HepG2 (cell line): ENCODE data around the gene HSD3B7. TPM values are rescaled to one million over a fixed set of nuclear protein-coding genes. Genes with fewer than 3 reads are reported as not detected.

Experiments used
- ARID5B ChIP-seq: IDR thresholded peaks from 2 replicates; pipeline ENCODE4 v1.4.0; 2020; ENCODE audit warnings: mild to moderate bottlenecking, missing genetic modification reagents
- CCDC6 ChIP-seq: sonication (generic); formaldehyde crosslinking; IDR thresholded peaks from 2 replicates; pipeline ENCODE4 v1.8.1; 2022; ENCODE audit warnings: mild to moderate bottlenecking, missing genetic modification reagents, moderate library complexity
- CHD4 ChIP-seq: fragments of 200-600 bp; sonication (generic); IDR thresholded peaks from 2 replicates; pipeline ENCODE4 v1.7.0; 2017; ENCODE audit warnings: mild to moderate bottlenecking, low read length, borderline replicate concordance
- DNMT1 ChIP-seq: sonication (generic); formaldehyde crosslinking; IDR thresholded peaks from 2 replicates; pipeline ENCODE4 v1.5.1; 2020; ENCODE audit warnings: mild to moderate bottlenecking, missing genetic modification reagents
- HES4 ChIP-seq: sonication (generic); formaldehyde crosslinking; IDR thresholded peaks from 2 replicates; pipeline ENCODE4 v1.9.0; 2021; ENCODE audit warnings: mild to moderate bottlenecking, missing genetic modification reagents, borderline replicate concordance
- ISL2 ChIP-seq: sonication (generic); formaldehyde crosslinking; IDR thresholded peaks from 2 replicates; pipeline ENCODE4 v1.5.0; 2020; ENCODE audit warnings: missing genetic modification reagents
- KDM5A ChIP-seq: fragments of 200-600 bp; sonication (generic); IDR thresholded peaks from 2 replicates; pipeline ENCODE4 v1.7.0; 2018; ENCODE audit warnings: antibody characterized with exemption, mild to moderate bottlenecking, low read length, borderline replicate concordance
- KMT2A ChIP-seq: sonication (generic); formaldehyde crosslinking; IDR thresholded peaks from 2 replicates; pipeline ENCODE4 v1.4.0; 2020; ENCODE audit warnings: missing genetic modification reagents
- MTF2 ChIP-seq: sonication (generic); formaldehyde crosslinking; IDR thresholded peaks from 2 replicates; pipeline ENCODE4 v1.5.0; 2020; ENCODE audit warnings: missing genetic modification reagents, borderline replicate concordance
- NFKB2 ChIP-seq: sonication (generic); formaldehyde crosslinking; IDR thresholded peaks from 2 replicates; pipeline ENCODE4 v1.4.0; 2020; ENCODE audit warnings: missing genetic modification reagents, borderline replicate concordance
- REPIN1 ChIP-seq: sonication (generic); formaldehyde crosslinking; IDR thresholded peaks from 2 replicates; pipeline ENCODE4 v1.8.0; 2022; ENCODE audit warnings: missing genetic modification reagents, low read depth, mild to moderate bottlenecking, borderline replicate concordance
- TAF1 ChIP-seq: sonication (generic); formaldehyde crosslinking; IDR thresholded peaks from 2 replicates; pipeline ENCODE4 v1.4.0; 2020; ENCODE audit warnings: missing genetic modification reagents
- TBX3 ChIP-seq: fragments of 450-650 bp; IDR thresholded peaks from 2 replicates; pipeline ENCODE4 v1.6.1; 2017; ENCODE audit warnings: antibody characterized with exemption, mild to moderate bottlenecking, inconsistent platforms, borderline replicate concordance
- ZFP82 ChIP-seq: sonication (generic); formaldehyde crosslinking; IDR thresholded peaks from 2 replicates; pipeline ENCODE4 v1.5.1; 2020; ENCODE audit warnings: mild to moderate bottlenecking, missing genetic modification reagents, borderline replicate concordance
- ZNF138 ChIP-seq: sonication (generic); formaldehyde crosslinking; IDR thresholded peaks from 2 replicates; pipeline ENCODE4 v1.5.0; 2020; ENCODE audit warnings: mild to moderate bottlenecking, low read depth, missing genetic modification reagents
- ZNF17 ChIP-seq: sonication (generic); formaldehyde crosslinking; IDR thresholded peaks from 2 replicates; pipeline ENCODE4 v1.5.0; 2020; ENCODE audit warnings: mild to moderate bottlenecking, missing genetic modification reagents
- ZNF18 ChIP-seq: sonication (generic); formaldehyde crosslinking; IDR thresholded peaks from 2 replicates; pipeline ENCODE4 v1.8.0; 2022; ENCODE audit warnings: mild to moderate bottlenecking, missing genetic modification reagents; ENCODE audit not compliant: insufficient replicate concordance
- ZNF530 ChIP-seq: sonication (generic); formaldehyde crosslinking; IDR thresholded peaks from 2 replicates; pipeline ENCODE4 v1.5.0; 2020; ENCODE audit warnings: low read depth, mild to moderate bottlenecking, missing genetic modification reagents
- ZNF616 ChIP-seq: sonication (generic); formaldehyde crosslinking; IDR thresholded peaks from 2 replicates; pipeline ENCODE4 v1.5.0; 2020; ENCODE audit warnings: low read depth, mild to moderate bottlenecking, missing genetic modification reagents
- ZNF782 ChIP-seq: sonication (generic); formaldehyde crosslinking; IDR thresholded peaks from 2 replicates; pipeline ENCODE4 v1.4.0; 2020; ENCODE audit warnings: missing genetic modification reagents, mild to moderate bottlenecking, borderline replicate concordance
- polyA plus RNA-seq, 8 experiments: library from polyadenylated mRNA; depleted of rRNA in 3 of 8; stranded (reverse) in 7 of 8; unstranded in 1 of 8; fragments of >200 nt; fragmentation: Illumina TruSeq in 4 of 8; extraction: Trizol in 4 of 8; gene quantifications; 2 replicates each; pipeline versions ENCODE4 v1.2.1 to v1.2.3, GENCODE V29; 2011 to 2016; ENCODE audit warnings: low read depth in 4 of 8, missing spikeins in 1 of 8, mixed read lengths in 1 of 8; ENCODE audit not compliant: insufficient read depth in 1 of 8
- total RNA-seq, 5 experiments: library from RNA; depleted of rRNA; stranded (reverse); fragments of >200 nt; fragmentation: Illumina TruSeq; extraction: Trizol; gene quantifications; 2 replicates each; pipeline ENCODE4 v1.2.3, GENCODE V29; 2016; ENCODE audit warnings: low read depth in 1 of 5

HSD3B7 gene
- total and polyA plus RNA-seq, 2 of the 13 experiments (the other 11 are each of a cell fraction or from before 2014, with no cell fraction given), result 32.9 to 69.7 TPM

- TF ChIP-seq ZNF138 (CRISPR knock-in tag), result no peak
- TF ChIP-seq ZNF782 (CRISPR knock-in tag), result peak; percentile 53; the same call in 1 of the 2 replicates
- no peak; the same call in 1 of the 2 replicates for TF ChIP-seq CHD4
- TF ChIP-seq TAF1 (CRISPR knock-in tag), result no peak; the same call in 1 of the 2 replicates
- no peak for TF ChIP-seq NFKB2 (CRISPR knock-in tag)
- no peak for TF ChIP-seq ZNF530 (CRISPR knock-in tag)
- no peak for TF ChIP-seq ZNF18 (CRISPR knock-in tag)
- no peak; the same call in 1 of the 2 replicates for TF ChIP-seq HES4 (CRISPR knock-in tag)
- TF ChIP-seq CCDC6 (CRISPR knock-in tag), result peak; percentile 67; the same call in 1 of the 2 replicates
- TF ChIP-seq MTF2 (CRISPR knock-in tag), result no peak
- no peak; the same call in 1 of the 2 replicates for TF ChIP-seq KDM5A
- TF ChIP-seq ZNF616 (CRISPR knock-in tag), result no peak
- no peak for TF ChIP-seq KMT2A (CRISPR knock-in tag)
- peak; percentile 38; the same call in 1 of the 2 replicates for TF ChIP-seq ARID5B (CRISPR knock-in tag)
- TF ChIP-seq REPIN1 (CRISPR knock-in tag), result peak; percentile 67; the same call in 1 of the 2 replicates
- no peak for TF ChIP-seq ZNF17 (CRISPR knock-in tag)
- no peak for TF ChIP-seq ZFP82 (CRISPR knock-in tag)
- TF ChIP-seq DNMT1, result peak; percentile 41; the same call in 1 of the 2 replicates
- TF ChIP-seq ISL2 (CRISPR knock-in tag), result no peak
- no peak for TF ChIP-seq TBX3
Observed at GRCh38 chr16:30953511-30954124, 31.4 kb upstream of the HSD3B7 start (continued).
